ENCODE measurements around the gene HIVEP3.

HIVEP3 gene

GRCh38 chr1:41884256-41885230 is 34.2 kb downstream of the HIVEP3 start:
- Histone ChIP-seq H3K9ac (ENCODE audit: insufficient read length, low read depth) (no peak overlapping the region), H3K4me1 (ENCODE audit: insufficient read depth, insufficient read length) (peaks cover 3% of the 10 kb centered on the region), H3K27me3 (ENCODE audit: insufficient read depth, insufficient read length) (no peaks in the 10 kb centered on the region), H3K36me3 (ENCODE audit: insufficient read depth, insufficient read length, low read length) (no peaks in the 10 kb centered on the region), H3K4me3 (ENCODE audit: insufficient read length, low read depth) (no peak overlapping the region), H3K9me3 (ENCODE audit: insufficient read depth, low read length) (no peaks in the 10 kb centered on the region)
- no peak for DNase-seq (ENCODE audit: low read depth, low spot score)
- TF ChIP-seq SUZ12 (IDR thresholded peaks at IDR 0.05; ENCODE audit: extremely low read depth, insufficient read depth, insufficient read length), result no peak
- TF ChIP-seq YY1 (IDR thresholded peaks at IDR 0.05; ENCODE audit: insufficient read depth, insufficient read length), result no peak
- no peak for TF ChIP-seq ZNF274 (IDR thresholded peaks at IDR 0.05; ENCODE audit: low read depth, low read length)

GRCh38 chr1:41883507-41883906 is 35.2 kb downstream of the HIVEP3 start:
- Histone ChIP-seq H3K9me3 (ENCODE audit: insufficient read depth, low read length) (no peaks in the 10 kb centered on the region), H3K9ac (ENCODE audit: insufficient read length, low read depth) (no peak overlapping the region), H3K4me3 (ENCODE audit: insufficient read length, low read depth) (no peak overlapping the region), H3K4me1 (ENCODE audit: insufficient read depth, insufficient read length) (peaks cover 3% of the 10 kb centered on the region), H3K27me3 (ENCODE audit: insufficient read depth, insufficient read length) (no peaks in the 10 kb centered on the region), H3K36me3 (ENCODE audit: insufficient read depth, insufficient read length, low read length) (no peaks in the 10 kb centered on the region)
- no peak for DNase-seq (ENCODE audit: low read depth, low spot score)
- TF ChIP-seq YY1 (IDR thresholded peaks at IDR 0.05; ENCODE audit: insufficient read depth, insufficient read length) (no peak), ZNF274 (IDR thresholded peaks at IDR 0.05; ENCODE audit: low read depth, low read length) (no peak), SUZ12 (IDR thresholded peaks at IDR 0.05; ENCODE audit: extremely low read depth, insufficient read depth, insufficient read length) (no peak)

- no peak for DNase-seq (ENCODE audit: low read depth, low spot score)
- no peaks in the 10 kb centered on the region for H3K27me3 ChIP-seq (ENCODE audit: insufficient read depth, insufficient read length)
- no peak overlapping the region for H3K4me3 ChIP-seq (ENCODE audit: insufficient read length, low read depth)
- TF ChIP-seq SUZ12 (IDR thresholded peaks at IDR 0.05; ENCODE audit: extremely low read depth, insufficient read depth, insufficient read length), result no peak
- TF ChIP-seq YY1 (IDR thresholded peaks at IDR 0.05; ENCODE audit: insufficient read depth, insufficient read length), result no peak
- no peak for TF ChIP-seq ZNF274 (IDR thresholded peaks at IDR 0.05; ENCODE audit: low read depth, low read length)
- peaks cover 3% of the 10 kb centered on the region for H3K4me1 ChIP-seq (ENCODE audit: insufficient read depth, insufficient read length)
- H3K9me3 ChIP-seq (ENCODE audit: insufficient read depth, low read length), result no peaks in the 10 kb centered on the region
- H3K9ac ChIP-seq (ENCODE audit: insufficient read length, low read depth), result no peak overlapping the region
- no peaks in the 10 kb centered on the region for H3K36me3 ChIP-seq (ENCODE audit: insufficient read depth, insufficient read length, low read length)
Measured at GRCh38 chr1:41882486-41882885, 36.2 kb downstream of the HIVEP3 start.

GRCh38 chr1:41882068-41882477 is 36.6 kb downstream of the HIVEP3 start:
- Histone ChIP-seq H3K9me3 (ENCODE audit: insufficient read depth, low read length) (no peaks in the 10 kb centered on the region), H3K4me1 (ENCODE audit: insufficient read depth, insufficient read length) (peaks cover 3% of the 10 kb centered on the region), H3K27me3 (ENCODE audit: insufficient read depth, insufficient read length) (no peaks in the 10 kb centered on the region), H3K36me3 (ENCODE audit: insufficient read depth, insufficient read length, low read length) (no peaks in the 10 kb centered on the region), H3K9ac (ENCODE audit: insufficient read length, low read depth) (no peak overlapping the region), H3K4me3 (ENCODE audit: insufficient read length, low read depth) (no peak overlapping the region)
- DNase-seq (ENCODE audit: low read depth, low spot score), result no peak
- TF ChIP-seq SUZ12 (IDR thresholded peaks at IDR 0.05; ENCODE audit: extremely low read depth, insufficient read depth, insufficient read length) (no peak), ZNF274 (IDR thresholded peaks at IDR 0.05; ENCODE audit: low read depth, low read length) (no peak), YY1 (IDR thresholded peaks at IDR 0.05; ENCODE audit: insufficient read depth, insufficient read length) (no peak)

- Histone ChIP-seq H3K36me3 (ENCODE audit: insufficient read depth, insufficient read length, low read length) (no peaks in the 10 kb centered on the region), H3K27me3 (ENCODE audit: insufficient read depth, insufficient read length) (no peaks in the 10 kb centered on the region), H3K4me1 (ENCODE audit: insufficient read depth, insufficient read length) (peaks cover 3% of the 10 kb centered on the region), H3K9ac (ENCODE audit: insufficient read length, low read depth) (no peak overlapping the region), H3K9me3 (ENCODE audit: insufficient read depth, low read length) (no peaks in the 10 kb centered on the region), H3K4me3 (ENCODE audit: insufficient read length, low read depth) (no peak overlapping the region)
- no peak for DNase-seq (ENCODE audit: low read depth, low spot score)
- TF ChIP-seq YY1 (IDR thresholded peaks at IDR 0.05; ENCODE audit: insufficient read depth, insufficient read length) (no peak), SUZ12 (IDR thresholded peaks at IDR 0.05; ENCODE audit: extremely low read depth, insufficient read depth, insufficient read length) (no peak), ZNF274 (IDR thresholded peaks at IDR 0.05; ENCODE audit: low read depth, low read length) (no peak)
Measured at GRCh38 chr1:41880950-41881885, 37.5 kb downstream of the HIVEP3 start.

- no peak overlapping the region for H3K4me3 ChIP-seq (ENCODE audit: insufficient read length, low read depth)
- H3K9ac ChIP-seq (ENCODE audit: insufficient read length, low read depth), result no peak overlapping the region
- DNase-seq (ENCODE audit: low read depth, low spot score), result no peak
- no peaks in the 10 kb centered on the region for H3K9me3 ChIP-seq (ENCODE audit: insufficient read depth, low read length)
- H3K36me3 ChIP-seq (ENCODE audit: insufficient read depth, insufficient read length, low read length), result no peaks in the 10 kb centered on the region
- peaks cover 5% of the 10 kb centered on the region for H3K4me1 ChIP-seq (ENCODE audit: insufficient read depth, insufficient read length)
- TF ChIP-seq ZNF274 (IDR thresholded peaks at IDR 0.05; ENCODE audit: low read depth, low read length) (no peak), SUZ12 (IDR thresholded peaks at IDR 0.05; ENCODE audit: extremely low read depth, insufficient read depth, insufficient read length) (no peak), YY1 (IDR thresholded peaks at IDR 0.05; ENCODE audit: insufficient read depth, insufficient read length) (no peak)
- H3K27me3 ChIP-seq (ENCODE audit: insufficient read depth, insufficient read length), result no peaks in the 10 kb centered on the region
Measured at GRCh38 chr1:41880261-41880660, 38.5 kb downstream of the HIVEP3 start.
